Measurements from ENCODE around the gene RAB1B. TPM values are rescaled to one million over a fixed set of nuclear protein-coding genes. Genes with fewer than 3 reads are reported as not detected.

RAB1B gene
- total RNA-seq, 1 donor: 75.3 TPM

GRCh38 chr11:66289548-66290329, 21.3 kb downstream of the RAB1B start:
- TF ChIP-seq, protein P1, sequence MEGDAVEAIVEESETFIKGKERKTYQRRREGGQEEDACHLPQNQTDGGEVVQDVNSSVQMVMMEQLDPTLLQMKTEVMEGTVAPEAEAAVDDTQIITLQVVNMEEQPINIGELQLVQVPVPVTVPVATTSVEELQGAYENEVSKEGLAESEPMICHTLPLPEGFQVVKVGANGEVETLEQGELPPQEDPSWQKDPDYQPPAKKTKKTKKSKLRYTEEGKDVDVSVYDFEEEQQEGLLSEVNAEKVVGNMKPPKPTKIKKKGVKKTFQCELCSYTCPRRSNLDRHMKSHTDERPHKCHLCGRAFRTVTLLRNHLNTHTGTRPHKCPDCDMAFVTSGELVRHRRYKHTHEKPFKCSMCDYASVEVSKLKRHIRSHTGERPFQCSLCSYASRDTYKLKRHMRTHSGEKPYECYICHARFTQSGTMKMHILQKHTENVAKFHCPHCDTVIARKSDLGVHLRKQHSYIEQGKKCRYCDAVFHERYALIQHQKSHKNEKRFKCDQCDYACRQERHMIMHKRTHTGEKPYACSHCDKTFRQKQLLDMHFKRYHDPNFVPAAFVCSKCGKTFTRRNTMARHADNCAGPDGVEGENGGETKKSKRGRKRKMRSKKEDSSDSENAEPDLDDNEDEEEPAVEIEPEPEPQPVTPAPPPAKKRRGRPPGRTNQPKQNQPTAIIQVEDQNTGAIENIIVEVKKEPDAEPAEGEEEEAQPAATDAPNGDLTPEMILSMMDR (IDR thresholded peaks at IDR 0.05; ENCODE audit: extremely low read depth, low read depth, low read length): no peak
- H3K27ac ChIP-seq (ENCODE audit: low read depth, low read length): peak overlapping the region; percentile 97
- peak overlapping the region; percentile 96 for H2AFZ ChIP-seq (ENCODE audit: low read length)

GRCh38 chr11:66290330-66290621, 21.8 kb downstream of the RAB1B start:
- Histone ChIP-seq H3K27ac (ENCODE audit: low read depth, low read length) (no peak overlapping the region), H3K4me2 (ENCODE audit: insufficient read depth, low read length) (peak overlapping the region; percentile 97), H3K4me1 (ENCODE audit: insufficient read depth, low read length) (peaks cover 21% of the 10 kb centered on the region), H3K9me3 (ENCODE audit: low read depth, low read length) (no peaks in the 10 kb centered on the region), H3K4me3 (ENCODE audit: insufficient read depth, low read length) (no peak overlapping the region), H3K36me3 (ENCODE audit: insufficient read depth, low read length) (peaks cover 15% of the 10 kb centered on the region), H2AFZ (ENCODE audit: low read length) (no peak overlapping the region), H4K20me1 (ENCODE audit: insufficient read depth, low read length) (peaks cover 14% of the 10 kb centered on the region), H3K27me3 (ENCODE audit: insufficient read depth, low read length) (peaks cover 36% of the 10 kb centered on the region), H3K79me2 (ENCODE audit: insufficient read depth, low read length) (peaks cover 36% of the 10 kb centered on the region)
- TF ChIP-seq, protein P1 (IDR thresholded peaks at IDR 0.05; ENCODE audit: extremely low read depth, low read depth, low read length): no peak
- DNase-seq (ENCODE audit: insufficient read length, low spot score, missing footprints): no peak

More at GRCh38 chr11:66289548-66290329, 21.3 kb downstream of the RAB1B start:
- H4K20me1 ChIP-seq (ENCODE audit: insufficient read depth, low read length): peaks cover 18% of the 10 kb centered on the region
- peak overlapping the region; percentile 98 for H3K4me3 ChIP-seq (ENCODE audit: insufficient read depth, low read length)
- no peaks in the 10 kb centered on the region for H3K9me3 ChIP-seq (ENCODE audit: low read depth, low read length)
- peak overlapping the region; percentile 97 for H3K4me2 ChIP-seq (ENCODE audit: insufficient read depth, low read length)
- peaks cover 41% of the 10 kb centered on the region for H3K79me2 ChIP-seq (ENCODE audit: insufficient read depth, low read length)
- DNase-seq (ENCODE audit: insufficient read length, low spot score, missing footprints): peak; percentile 100
- H3K4me1 ChIP-seq (ENCODE audit: insufficient read depth, low read length): peaks cover 21% of the 10 kb centered on the region
- peaks cover 21% of the 10 kb centered on the region for H3K36me3 ChIP-seq (ENCODE audit: insufficient read depth, low read length)
- H3K27me3 ChIP-seq (ENCODE audit: insufficient read depth, low read length): peaks cover 36% of the 10 kb centered on the region

DNA sequence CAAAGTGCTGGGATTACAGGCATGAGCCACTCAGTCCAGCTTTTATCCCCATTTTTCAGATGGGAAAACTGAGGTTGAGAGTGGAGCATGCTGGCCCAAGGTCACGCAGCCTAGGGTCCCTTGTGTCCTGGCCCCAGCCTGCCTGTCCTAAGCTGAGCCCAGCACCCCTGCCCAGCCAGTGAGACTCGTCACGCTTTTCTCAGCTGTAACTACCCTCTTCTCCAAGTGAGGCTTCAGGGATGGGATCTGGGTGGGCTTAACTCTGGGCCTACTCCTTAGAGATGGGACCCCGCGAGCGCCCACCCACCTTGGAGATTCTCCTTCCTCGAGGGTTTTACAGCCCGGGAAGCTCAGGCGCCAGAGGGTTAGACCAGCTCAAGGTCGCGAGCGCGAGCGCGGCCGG, 22.9 kb downstream of the RAB1B start:
- peaks cover 36% of the 10 kb centered on the region for H3K27me3 ChIP-seq (ENCODE audit: insufficient read depth, low read length)
- no peak overlapping the region for H3K4me3 ChIP-seq (ENCODE audit: insufficient read depth, low read length)
- TF ChIP-seq, protein P1 (IDR thresholded peaks at IDR 0.05; ENCODE audit: extremely low read depth, low read depth, low read length): no peak
- H3K79me2 ChIP-seq (ENCODE audit: insufficient read depth, low read length): peaks cover 26% of the 10 kb centered on the region
- no peak overlapping the region for H3K27ac ChIP-seq (ENCODE audit: low read depth, low read length)
- peaks cover 6% of the 10 kb centered on the region for H4K20me1 ChIP-seq (ENCODE audit: insufficient read depth, low read length)
- peaks cover 8% of the 10 kb centered on the region for H3K36me3 ChIP-seq (ENCODE audit: insufficient read depth, low read length)
- no peak overlapping the region for H3K4me2 ChIP-seq (ENCODE audit: insufficient read depth, low read length)
- H3K9me3 ChIP-seq (ENCODE audit: low read depth, low read length): no peaks in the 10 kb centered on the region
- peaks cover 21% of the 10 kb centered on the region for H3K4me1 ChIP-seq (ENCODE audit: insufficient read depth, low read length)
- H2AFZ ChIP-seq (ENCODE audit: low read length): no peak overlapping the region
- DNase-seq (ENCODE audit: insufficient read length, low spot score, missing footprints): peak; percentile 73

- DNase-seq (ENCODE audit: insufficient read length, low spot score, missing footprints): peak; percentile 86
- H3K4me1 ChIP-seq (ENCODE audit: insufficient read depth, low read length): peaks cover 21% of the 10 kb centered on the region
- H3K27me3 ChIP-seq (ENCODE audit: insufficient read depth, low read length): peaks cover 36% of the 10 kb centered on the region
- no peak within 1 kb of the TSS for H2AFZ ChIP-seq (ENCODE audit: low read length)
- peak within 1 kb of the TSS; percentile 32 for H3K4me2 ChIP-seq (ENCODE audit: insufficient read depth, low read length)
- peaks cover 3% of the 10 kb centered on the region for H4K20me1 ChIP-seq (ENCODE audit: insufficient read depth, low read length)
- H3K9me3 ChIP-seq (ENCODE audit: low read depth, low read length): no peaks in the 10 kb centered on the region
- H3K27ac ChIP-seq (ENCODE audit: low read depth, low read length): no peak within 1 kb of the TSS
- peak within 1 kb of the TSS; percentile 19 for H3K4me3 ChIP-seq (ENCODE audit: insufficient read depth, low read length)
- H3K36me3 ChIP-seq (ENCODE audit: insufficient read depth, low read length): peaks cover 3% of the 10 kb centered on the region
- peaks cover 20% of the 10 kb centered on the region for H3K79me2 ChIP-seq (ENCODE audit: insufficient read depth, low read length)
- TF ChIP-seq, protein P1 (IDR thresholded peaks at IDR 0.05; ENCODE audit: extremely low read depth, low read depth, low read length): no peak
Measured at GRCh38 chr11:66291706-66292542, 23.5 kb downstream of the RAB1B start, which contains the start of gene TMEM151A. TMEM151A (plus strand) TSS chr11:66291894; CDS start chr11:66292014, 120 bp downstream.
